HG03095 (cell line): ENCODE data around the gene MEGF10.

Experiments used
- ATAC-seq: cut with Tn5 transposase; IDR thresholded peaks from one replicate; pipeline ENCODE4 v1.9.1; 2021; ENCODE audit warnings: moderate library complexity; ENCODE audit not compliant: unreplicated experiment

Gene MEGF10

GRCh38 chr5:127363403-127363802, 72.8 kb downstream of the MEGF10 start:
- ATAC-seq, result no peak

GRCh38 chr5:127367029-127367428, 76.4 kb downstream of the MEGF10 start:
- ATAC-seq, result no peak

DNA sequence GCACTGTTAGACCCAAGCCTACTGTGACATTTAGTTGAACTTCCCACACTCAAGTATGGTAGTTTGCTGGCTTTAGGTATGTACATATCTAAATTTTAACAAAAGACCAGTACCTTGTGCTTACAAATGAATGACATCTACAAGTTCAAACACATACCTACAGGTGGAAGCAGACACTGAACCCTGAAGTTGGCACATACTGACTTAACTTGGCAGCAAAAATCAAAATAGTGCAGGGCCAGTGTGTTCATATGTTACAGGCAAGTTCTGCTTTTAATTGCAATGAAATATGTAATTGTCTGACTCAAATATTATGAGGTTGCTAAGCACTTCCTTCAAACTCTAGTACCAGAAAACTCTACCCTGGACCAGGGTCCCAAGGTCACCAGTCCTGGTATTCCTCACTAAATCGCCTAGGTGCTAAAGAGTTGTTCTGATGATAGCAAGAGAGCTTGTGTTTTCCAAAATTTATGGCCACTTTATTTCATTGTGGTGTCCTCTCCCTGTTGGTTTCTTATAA, 77.4 kb downstream of the MEGF10 start:
- no peak for ATAC-seq

DNA sequence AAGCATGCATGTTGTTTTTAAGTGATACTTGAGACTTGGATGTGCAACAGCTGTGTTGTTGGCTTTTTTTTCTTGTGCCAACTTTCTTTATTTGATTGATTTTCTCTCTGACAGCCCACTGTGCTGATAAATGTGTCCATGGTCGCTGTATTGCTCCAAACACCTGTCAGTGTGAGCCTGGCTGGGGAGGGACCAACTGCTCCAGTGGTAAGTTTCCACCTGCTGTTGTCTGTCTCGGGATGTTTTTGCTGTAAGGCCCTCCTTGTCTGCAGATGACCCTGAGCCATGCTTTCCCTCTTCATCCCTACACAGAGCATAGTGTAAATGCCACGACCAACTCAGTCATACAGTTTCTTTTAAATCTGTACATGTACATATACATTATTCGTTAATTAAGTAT, 79.2 kb downstream of the MEGF10 start:
- ATAC-seq, result no peak

GRCh38 chr5:127370631-127371030, 80.0 kb downstream of the MEGF10 start:
- ATAC-seq, result no peak

- no peak for ATAC-seq
These were observed 83.4 kb downstream of the MEGF10 start for GRCh38 chr5:127373858-127374491.

GRCh38 chr5:127375124-127375523, 84.5 kb downstream of the MEGF10 start:
- ATAC-seq, result no peak

DNA sequence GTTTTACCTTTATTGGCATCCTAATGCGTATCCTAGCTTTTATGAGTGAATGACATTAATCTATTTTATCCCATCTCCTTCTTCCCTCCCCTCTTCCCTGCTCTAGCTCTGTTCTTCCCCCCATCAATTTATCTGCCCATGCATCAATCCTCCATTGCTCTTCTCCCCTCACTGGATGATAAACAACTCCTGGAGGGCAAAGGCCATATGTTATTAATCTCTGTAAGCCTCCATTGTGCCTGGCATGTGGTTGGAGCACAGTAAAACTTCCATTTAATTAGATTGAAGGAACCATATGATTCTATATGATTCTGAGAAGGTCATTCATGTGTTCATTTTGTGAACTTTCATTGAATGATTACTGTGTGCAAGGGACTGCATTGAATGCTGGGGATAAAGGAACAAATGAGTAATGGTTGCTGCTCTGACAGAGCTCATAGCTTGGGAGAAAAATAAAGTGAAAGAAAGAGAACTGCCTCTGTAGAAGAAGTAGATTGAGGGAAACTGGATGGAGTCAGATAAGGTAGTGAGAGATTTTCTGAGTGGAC, 85.0 kb downstream of the MEGF10 start:
- ATAC-seq, result no peak

DNA sequence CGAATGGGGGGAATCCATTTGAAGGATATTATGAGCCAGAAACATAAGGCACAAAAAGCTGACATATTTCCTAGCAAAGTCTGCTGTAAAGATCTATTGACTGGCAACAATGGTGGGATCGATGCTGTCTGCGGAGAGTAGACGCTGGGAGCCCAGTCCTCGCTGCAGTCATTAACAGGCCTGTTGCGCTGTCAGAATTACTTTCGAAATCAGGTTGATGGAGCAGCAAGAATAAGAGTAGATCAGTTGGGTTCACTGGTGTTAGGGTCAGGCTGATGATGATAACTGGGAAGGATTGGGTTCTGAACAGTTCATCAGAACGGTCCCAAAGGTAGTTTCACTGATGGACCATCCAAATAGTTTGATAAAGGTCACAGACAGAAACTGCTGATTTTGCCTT, 87.1 kb downstream of the MEGF10 start:
- no peak for ATAC-seq

DNA sequence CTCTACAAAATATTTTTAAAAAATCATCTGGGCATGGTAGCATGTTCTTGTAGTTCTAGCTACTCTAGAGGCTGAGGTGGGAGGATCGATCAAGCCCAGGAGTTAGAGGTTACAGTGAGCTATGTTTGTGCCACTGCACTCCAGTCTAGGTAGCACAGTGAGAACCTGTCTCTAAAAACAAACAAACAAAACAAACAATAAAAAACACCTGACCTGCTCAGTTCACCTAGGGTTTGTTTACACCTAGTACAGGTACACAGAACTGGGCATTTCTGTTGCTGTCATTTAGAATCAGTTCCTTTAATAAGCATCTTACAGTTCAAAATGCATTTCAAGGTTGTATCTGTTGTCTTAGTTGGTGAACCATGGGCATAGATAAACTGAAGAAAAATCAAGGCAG, 95.3 kb downstream of the MEGF10 start:
- ATAC-seq, result no peak

GRCh38 chr5:127386557-127386956, 96.0 kb downstream of the MEGF10 start:
- no peak for ATAC-seq

DNA sequence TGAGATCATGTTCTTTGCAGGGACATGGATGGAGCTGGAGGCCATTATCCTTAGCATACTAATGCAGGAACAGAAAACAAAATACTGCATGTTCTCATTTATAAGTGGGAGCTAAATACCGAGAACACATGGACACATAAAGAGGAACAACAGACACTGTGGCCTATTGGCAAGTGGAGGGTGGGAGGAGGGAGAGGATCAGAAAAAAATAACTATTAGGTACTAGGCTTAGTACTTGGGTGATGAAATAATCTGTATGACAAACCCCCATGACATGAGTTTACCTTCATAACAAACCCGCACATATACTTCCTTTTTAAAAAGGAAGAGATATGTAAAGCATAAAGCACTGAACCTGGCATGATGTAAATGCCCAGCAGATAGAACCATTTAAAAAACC, 99.0 kb downstream of the MEGF10 start:
- no peak for ATAC-seq

GRCh38 chr5:127392762-127393161, 102.2 kb downstream of the MEGF10 start:
- no peak for ATAC-seq

DNA sequence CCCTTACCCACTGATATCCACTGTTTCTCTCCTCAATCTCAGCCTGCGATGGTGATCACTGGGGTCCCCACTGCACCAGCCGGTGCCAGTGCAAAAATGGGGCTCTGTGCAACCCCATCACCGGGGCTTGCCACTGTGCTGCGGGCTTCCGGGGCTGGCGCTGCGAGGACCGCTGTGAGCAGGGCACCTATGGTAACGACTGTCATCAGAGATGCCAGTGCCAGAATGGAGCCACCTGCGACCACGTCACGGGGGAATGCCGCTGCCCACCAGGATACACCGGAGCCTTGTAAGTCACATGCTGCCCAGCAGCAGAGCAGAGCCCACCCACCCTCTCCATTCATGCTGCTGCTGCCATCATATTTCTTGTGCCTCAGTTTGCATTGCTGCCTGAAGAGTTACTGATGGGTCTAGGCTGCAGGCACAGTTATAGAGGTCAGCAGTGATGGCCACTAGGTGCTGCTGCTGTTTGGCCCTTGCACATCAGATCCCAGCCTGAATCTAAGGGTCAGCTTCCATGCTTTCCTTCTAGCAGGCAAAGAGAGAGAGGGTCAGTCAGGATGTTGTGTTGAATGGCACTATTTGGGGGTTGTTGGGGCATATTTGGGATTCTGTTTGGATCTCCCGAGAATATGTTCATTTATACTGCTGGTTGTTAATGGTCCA, 106.0 kb downstream of the MEGF10 start:
- no peak for ATAC-seq

DNA sequence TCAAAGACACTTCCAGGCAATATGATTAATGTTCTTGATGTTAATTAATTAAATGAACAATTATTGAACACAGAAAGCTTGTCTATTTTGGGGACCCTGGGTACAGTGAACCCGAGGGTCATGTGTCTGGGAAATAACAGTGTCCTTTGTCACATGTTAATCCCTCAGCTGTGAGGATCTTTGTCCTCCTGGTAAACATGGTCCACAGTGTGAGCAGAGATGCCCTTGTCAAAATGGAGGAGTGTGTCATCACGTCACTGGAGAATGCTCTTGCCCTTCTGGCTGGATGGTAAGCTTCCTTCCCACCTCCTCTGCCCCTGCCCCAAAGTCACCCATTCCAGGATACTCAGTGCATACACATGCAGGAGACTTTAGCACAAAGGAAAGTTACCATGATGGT, 107.9 kb downstream of the MEGF10 start:
- no peak for ATAC-seq

DNA sequence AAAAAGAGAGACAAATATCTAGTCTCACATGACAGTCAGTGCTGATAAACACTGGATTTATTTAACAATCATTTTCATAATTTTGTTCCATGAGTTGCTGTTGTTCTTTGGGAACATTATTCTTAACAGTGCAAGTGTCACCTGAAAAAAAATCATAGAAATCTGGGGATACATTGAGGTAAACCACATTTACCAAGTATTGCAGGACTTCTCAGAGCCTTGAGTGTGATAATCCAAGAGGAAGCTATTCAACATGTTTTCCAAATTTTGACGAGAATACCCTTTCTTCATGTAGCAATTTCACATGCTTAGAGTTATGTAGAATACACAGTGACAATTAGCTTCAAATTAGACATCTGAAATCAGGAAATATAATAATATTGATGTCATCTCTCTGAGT, 108.5 kb downstream of the MEGF10 start:
- no peak for ATAC-seq

DNA sequence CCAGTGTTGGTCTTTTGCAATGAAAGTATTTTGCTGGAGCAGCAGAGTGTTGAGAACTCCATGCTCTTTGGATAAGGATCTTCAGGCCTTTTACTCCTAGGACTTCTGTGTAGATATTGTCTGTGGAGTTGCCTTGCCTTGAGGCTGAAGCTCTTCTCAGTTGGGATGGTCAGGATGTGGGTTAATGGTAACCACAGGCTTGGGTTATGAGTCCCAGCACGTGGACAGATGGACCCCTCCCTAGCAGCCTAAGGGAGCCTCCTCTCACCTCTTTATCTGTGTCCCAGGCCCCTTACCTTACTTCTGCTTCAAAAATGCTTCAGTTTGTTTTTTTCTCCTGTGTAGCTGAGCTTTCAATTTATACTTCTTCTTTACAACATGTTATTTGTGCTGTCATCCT, 109.9 kb downstream of the MEGF10 start:
- ATAC-seq, result no peak

DNA sequence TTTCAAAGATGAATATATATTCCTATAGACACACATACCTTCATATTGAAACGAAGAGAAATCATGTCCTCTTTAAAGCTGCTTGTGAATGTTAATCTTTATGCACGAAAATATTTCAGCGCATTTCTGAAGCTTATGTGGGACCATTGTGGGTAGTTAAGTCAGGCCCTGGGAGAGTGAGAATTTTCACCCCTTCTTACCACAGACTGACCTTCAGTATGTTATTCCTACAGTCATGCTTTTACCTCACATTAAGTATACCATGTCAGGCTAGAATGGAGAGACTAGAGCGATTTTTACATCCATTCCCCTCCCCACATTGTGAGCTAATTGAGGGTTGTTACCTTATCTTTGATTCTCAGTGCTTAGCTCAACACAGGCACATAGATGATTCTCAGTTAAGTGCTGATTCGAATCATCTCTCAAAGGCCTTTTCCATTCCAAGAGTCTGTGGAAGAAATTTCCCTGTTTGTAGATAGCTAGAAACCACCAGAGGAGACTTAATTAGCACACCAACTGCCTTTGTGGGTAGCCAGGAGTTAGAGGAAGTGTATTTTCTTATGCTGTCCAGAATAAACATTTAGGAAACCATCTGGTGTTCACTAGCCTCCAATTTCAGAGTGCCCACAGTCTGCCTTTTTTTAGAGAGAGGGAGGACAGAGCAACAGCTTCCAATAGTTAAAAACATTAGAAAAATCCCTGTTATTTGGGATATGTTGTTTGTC, 110.5 kb downstream of the MEGF10 start:
- no peak for ATAC-seq

DNA sequence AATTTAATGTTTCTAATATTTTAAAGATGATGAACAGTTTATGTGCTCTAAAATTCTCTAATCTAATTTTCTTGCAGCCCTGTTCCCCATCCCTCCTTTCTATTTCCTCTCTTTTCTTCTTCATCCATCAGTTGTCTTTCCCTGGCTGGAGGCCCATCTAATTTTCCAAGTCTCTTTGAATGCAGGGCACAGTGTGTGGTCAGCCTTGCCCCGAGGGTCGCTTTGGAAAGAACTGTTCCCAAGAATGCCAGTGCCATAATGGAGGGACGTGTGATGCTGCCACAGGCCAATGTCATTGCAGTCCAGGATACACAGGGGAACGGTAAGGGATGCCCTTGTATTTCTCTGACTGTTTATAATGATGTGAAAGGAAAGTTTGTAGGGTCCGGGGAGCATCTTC, 111.8 kb downstream of the MEGF10 start:
- ATAC-seq, result no peak

DNA sequence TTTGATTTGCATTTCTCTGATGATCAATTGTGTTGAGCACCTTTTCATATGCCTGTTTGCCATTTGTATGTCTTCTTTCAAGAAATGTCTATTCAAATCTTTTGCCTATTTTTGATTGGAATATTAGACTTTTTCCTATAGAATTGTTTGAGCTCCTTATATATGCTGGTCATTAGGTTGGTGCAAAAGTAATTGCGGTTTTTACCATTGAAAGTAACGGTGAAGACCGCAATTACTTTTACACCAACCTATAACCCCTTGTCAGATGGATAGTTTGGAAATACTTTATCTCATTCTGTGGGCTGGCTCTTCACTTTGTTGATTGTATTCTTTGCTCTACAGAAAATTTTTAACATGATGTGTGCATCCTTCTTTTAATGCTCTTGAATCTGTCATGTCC, 113.6 kb downstream of the MEGF10 start:
- no peak for ATAC-seq

- no peak for ATAC-seq
These were observed 115.9 kb downstream of the MEGF10 start for GRCh38 chr5:127406326-127407121.
